Measurements from ENCODE around the gene RAG1. TPM values are rescaled to one million over a fixed set of nuclear protein-coding genes. Genes with fewer than 3 reads are reported as not detected.

The RAG1 gene
- total and polyA plus RNA-seq, 2 donors (not counting 1 experiment from before 2014, with no cell fraction given), result 0.06 to 0.37 TPM

DNA sequence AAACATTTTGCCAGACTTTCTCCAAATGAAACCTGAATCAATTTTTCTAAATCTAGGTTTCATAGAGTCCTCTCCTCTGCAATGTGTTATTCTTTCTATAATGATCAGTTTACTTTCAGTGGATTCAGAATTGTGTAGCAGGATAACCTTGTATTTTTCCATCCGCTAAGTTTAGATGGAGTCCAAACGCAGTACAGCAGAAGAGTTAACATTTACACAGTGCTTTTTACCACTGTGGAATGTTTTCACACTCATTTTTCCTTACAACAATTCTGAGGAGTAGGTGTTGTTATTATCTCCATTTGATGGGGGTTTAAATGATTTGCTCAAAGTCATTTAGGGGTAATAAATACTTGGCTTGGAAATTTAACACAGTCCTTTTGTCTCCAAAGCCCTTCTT lies 9.6 kb downstream of the RAG1 start:
- Histone ChIP-seq H3K4me3 (ENCODE audit: control extremely low read depth in 1 of 5, extremely low read depth in 1 of 5, insufficient read depth in 1 of 5, low read depth in 2 of 5, low read length in 4 of 5) (no peak overlapping the region), H3K27me3 (replicated peaks in 1 of 4; ENCODE audit: control extremely low read depth in 1 of 4, control insufficient read depth in 3 of 4, insufficient read depth in 4 of 4, low read length in 3 of 4) (peaks cover 0 to 15% (median 6%) of the 10 kb centered on the region in 4 experiments), H3K4me1 (ENCODE audit: control insufficient read depth in 2 of 2, insufficient read depth in 2 of 2, low read length in 2 of 2) (peaks cover 0 to 3% of the 10 kb centered on the region in 2 donors), H3K79me2 (ENCODE audit: control insufficient read depth, insufficient read depth, low read length) (no peaks in the 10 kb centered on the region), H3K9me3 (ENCODE audit: control extremely low read depth in 1 of 3, control insufficient read depth in 2 of 3, insufficient read depth in 1 of 3, low read length in 2 of 3) (peaks cover 3 to 11% (median 8%) of the 10 kb centered on the region in 3 donors), H3K27ac (ENCODE audit: low read length in 2 of 2) (no peak overlapping the region), H3K9ac (ENCODE audit: low read length) (no peak overlapping the region), H2AFZ (ENCODE audit: insufficient read depth, low read depth, low read length, poor library complexity, severe bottlenecking) (no peak overlapping the region), H3K4me2 (replicated peaks; ENCODE audit: low read depth, low read length, poor library complexity, severe bottlenecking) (no peak overlapping the region), H4K20me1 (ENCODE audit: control insufficient read depth, insufficient read depth, low read length, poor library complexity, severe bottlenecking) (no peaks in the 10 kb centered on the region), H3K36me3 (replicated peaks in 1 of 2; ENCODE audit: control extremely low read depth in 1 of 2, control insufficient read depth in 1 of 2, extremely low read depth in 1 of 2, insufficient read depth in 2 of 2, low read length in 1 of 2) (no peaks in the 10 kb centered on the region)
- ChIA-PET POLR2A (no interaction called here), CTCF (interaction anchor here (2.0 kb wide), 1 partner anchor 94 kb away, joined by 5 read pairs; no protein-coding TSS in a partner anchor)
- DNase-seq (no peak), ATAC-seq (ENCODE audit: low read depth) (no peak)
- WGBS (ENCODE audit: insufficient coverage), result no CpG with 5 or more reads among the region's 2 CpGs
- TF ChIP-seq CTCF (IDR thresholded peaks at IDR 0.05), result no peak
- no peak overlapping the region for H3K4me3 Mint-ChIP-seq
- no peaks in the 10 kb centered on the region for H3K9me3 Mint-ChIP-seq (ENCODE audit: insufficient read depth)
- H3K27me3 Mint-ChIP-seq, result peaks cover 32% of the 10 kb centered on the region
- no peaks in the 10 kb centered on the region for H3K4me1 Mint-ChIP-seq
- intact Hi-C loops (cut with micrococcal nuclease), result no loop called here
- no peak overlapping the region for H3K27ac Mint-ChIP-seq

GRCh38 chr11:36577859-36578258 lies 10.1 kb downstream of the RAG1 start:
- intact Hi-C loops (cut with micrococcal nuclease), result no loop called here
- ChIA-PET CTCF (interaction anchor here (2.0 kb wide), 1 partner anchor 93 kb away, joined by 5 read pairs; no protein-coding TSS in a partner anchor), POLR2A (no interaction called here)
- H3K4me2 ChIP-seq (replicated peaks; ENCODE audit: low read depth, low read length, poor library complexity, severe bottlenecking), result no peak overlapping the region
- no CpG with 5 or more reads among the region's 2 CpGs for WGBS (ENCODE audit: insufficient coverage)
- no peak for DNase-seq
- H3K9ac ChIP-seq (ENCODE audit: low read length), result no peak overlapping the region
- Mint-ChIP-seq H3K4me1 (no peaks in the 10 kb centered on the region), H3K4me3 (no peak overlapping the region), H3K27ac (no peak overlapping the region), H3K9me3 (ENCODE audit: insufficient read depth) (no peaks in the 10 kb centered on the region), H3K27me3 (peaks cover 27% of the 10 kb centered on the region)
- no peak overlapping the region for H3K4me3 ChIP-seq (ENCODE audit: control extremely low read depth in 1 of 5, extremely low read depth in 1 of 5, insufficient read depth in 1 of 5, low read depth in 2 of 5, low read length in 4 of 5)
- no peaks in the 10 kb centered on the region for H4K20me1 ChIP-seq (ENCODE audit: control insufficient read depth, insufficient read depth, low read length, poor library complexity, severe bottlenecking)
- TF ChIP-seq EZH2 (IDR thresholded peaks at IDR 0.05; ENCODE audit: borderline replicate concordance, insufficient read depth, low read depth, low read length, poor library complexity, severe bottlenecking) (no peak), CTCF (IDR thresholded peaks at IDR 0.05) (no peak)
- H2AFZ ChIP-seq (ENCODE audit: insufficient read depth, low read depth, low read length, poor library complexity, severe bottlenecking), result no peak overlapping the region
- no peak overlapping the region for H3K27ac ChIP-seq (ENCODE audit: low read length in 2 of 2)
- peaks cover 4 to 11% (median 8%) of the 10 kb centered on the region in 3 donors for H3K9me3 ChIP-seq (ENCODE audit: control extremely low read depth in 1 of 3, control insufficient read depth in 2 of 3, insufficient read depth in 1 of 3, low read length in 2 of 3)
- peaks cover 0 to 3% of the 10 kb centered on the region in 2 donors for H3K4me1 ChIP-seq (ENCODE audit: control insufficient read depth in 2 of 2, insufficient read depth in 2 of 2, low read length in 2 of 2)
- ATAC-seq (ENCODE audit: low read depth), result no peak
- H3K36me3 ChIP-seq (replicated peaks in 1 of 2; ENCODE audit: control extremely low read depth in 1 of 2, control insufficient read depth in 1 of 2, extremely low read depth in 1 of 2, insufficient read depth in 2 of 2, low read length in 1 of 2), result no peaks in the 10 kb centered on the region
- H3K79me2 ChIP-seq (ENCODE audit: control insufficient read depth, insufficient read depth, low read length), result no peaks in the 10 kb centered on the region
- H3K27me3 ChIP-seq (replicated peaks in 1 of 4; ENCODE audit: control extremely low read depth in 1 of 4, control insufficient read depth in 3 of 4, insufficient read depth in 4 of 4, low read length in 3 of 4), result peaks cover 0 to 15% (median 4%) of the 10 kb centered on the region in 4 experiments
